NCI-H774 (cell line): Measurements from ENCODE around the gene PGM3.

Experiments used
- DNase-seq: peaks from one replicate; lab custom pipeline; 2025; lab: John Stamatoyannopoulos, UW

Gene PGM3

DNA sequence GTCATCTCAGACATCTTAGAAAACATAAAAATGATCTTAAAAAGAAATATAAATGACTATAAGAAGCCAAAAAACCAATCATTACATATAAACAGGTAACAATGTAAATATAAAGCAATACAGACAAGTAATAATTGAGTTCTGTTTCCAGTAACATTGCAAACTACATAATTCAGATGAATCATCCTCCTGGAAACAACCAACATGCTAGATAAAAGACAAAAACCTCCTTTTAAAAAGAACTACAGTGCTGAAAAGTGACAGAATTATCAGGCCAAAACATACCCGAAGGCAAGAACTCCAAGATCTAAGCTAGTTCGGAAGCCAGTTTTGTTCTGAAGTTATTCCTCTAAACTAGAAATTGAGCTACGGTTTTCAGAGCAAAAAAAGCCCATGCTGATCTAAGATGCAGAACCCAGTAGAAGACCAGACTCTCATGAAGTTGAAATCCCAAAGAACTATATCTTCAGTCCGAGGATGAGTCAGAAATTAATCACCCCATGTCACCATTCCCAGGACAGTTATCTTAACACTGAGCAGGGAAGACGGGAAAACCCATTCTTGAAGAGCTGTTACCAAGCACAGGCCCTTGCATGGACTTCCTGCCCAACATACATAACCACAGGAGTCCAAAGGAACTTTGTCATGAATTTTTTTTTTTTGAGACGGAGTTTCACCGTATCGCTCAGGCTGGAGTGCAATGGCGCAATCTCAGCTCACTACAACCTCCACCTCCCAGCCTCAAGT, 9.8 kb downstream of the PGM3 start:
- no peak for DNase-seq

DNA sequence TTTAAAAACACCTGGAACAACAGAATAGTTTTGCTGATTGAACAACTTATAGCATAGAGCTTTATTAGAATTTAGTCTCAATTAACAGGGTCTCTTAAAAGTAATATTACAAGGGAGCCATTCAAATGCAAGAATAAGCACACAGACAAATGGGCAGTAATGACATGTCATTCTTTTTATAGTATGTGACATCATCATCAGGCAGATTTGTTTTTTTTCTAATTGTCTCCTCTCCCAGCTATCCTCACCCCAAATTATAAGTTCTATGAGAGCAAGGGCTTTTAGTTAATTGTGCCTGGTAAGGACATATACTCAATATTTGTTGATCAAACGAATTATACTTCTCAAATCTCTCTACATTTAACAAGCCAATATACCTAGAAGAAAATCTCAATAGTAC, 11.0 kb downstream of the PGM3 start:
- DNase-seq: no peak

DNA sequence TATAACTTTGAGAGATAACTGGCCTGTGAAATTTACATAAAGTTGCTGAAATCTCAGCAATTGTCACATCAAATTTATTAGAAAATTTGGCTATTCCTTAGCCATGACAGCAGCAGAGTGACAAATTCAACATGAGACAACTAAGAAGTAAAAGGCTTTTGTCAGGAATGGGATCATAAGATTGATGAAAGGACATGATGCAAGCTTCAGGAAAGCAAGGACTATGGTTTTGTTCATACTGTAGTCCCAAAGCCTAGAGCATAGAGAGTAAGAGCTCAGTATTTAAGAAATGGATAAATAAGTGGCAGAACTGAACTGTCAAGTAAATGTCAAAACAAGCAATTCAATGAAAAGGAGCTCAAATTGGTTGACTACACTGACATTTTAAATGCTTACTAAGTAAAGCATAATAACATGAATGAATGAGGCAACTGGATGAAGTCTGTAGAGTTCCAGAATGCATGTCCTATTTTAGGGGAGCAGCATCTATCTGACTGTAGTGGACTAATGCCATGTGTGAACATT, 12.6 kb downstream of the PGM3 start:
- no peak for DNase-seq

DNA sequence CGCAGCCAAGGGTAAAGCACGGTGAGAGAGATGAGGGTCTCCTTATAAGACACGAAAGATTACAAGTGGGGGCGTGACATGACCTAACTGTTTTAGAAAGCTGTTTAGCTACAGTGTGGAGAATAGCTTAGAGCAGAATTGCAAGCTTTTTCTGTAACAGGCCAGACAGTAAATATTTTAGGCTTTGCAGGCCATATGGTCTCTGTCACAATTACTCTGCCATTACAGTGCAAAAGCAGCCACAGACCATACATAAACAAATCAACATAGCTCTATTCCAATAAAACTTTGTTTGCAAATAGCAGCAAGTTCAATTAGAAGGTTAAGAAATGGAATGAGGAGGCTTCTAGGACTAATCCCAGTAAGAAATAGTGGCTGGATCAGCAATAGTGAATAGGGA, 16.8 kb downstream of the PGM3 start:
- no peak for DNase-seq

DNA sequence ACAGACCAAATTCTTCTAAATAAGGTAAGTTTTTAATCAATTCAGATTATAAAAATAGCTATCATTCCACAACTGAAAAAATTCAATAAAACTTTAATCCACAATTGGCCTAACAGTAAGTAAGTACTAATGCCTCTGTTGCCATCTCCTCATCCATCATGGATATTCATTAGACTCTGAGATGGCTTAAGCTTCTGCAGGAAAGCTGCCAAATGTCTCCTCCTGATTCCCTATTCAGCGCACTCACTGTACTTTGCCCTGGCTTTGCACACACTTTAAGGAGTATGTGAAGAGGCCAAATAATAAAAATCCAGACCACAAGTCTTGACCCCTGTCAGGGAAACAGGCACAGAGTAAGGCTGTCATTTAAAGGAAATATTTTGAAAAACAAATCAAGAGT, 23.6 kb downstream of the PGM3 start:
- no peak for DNase-seq

DNA sequence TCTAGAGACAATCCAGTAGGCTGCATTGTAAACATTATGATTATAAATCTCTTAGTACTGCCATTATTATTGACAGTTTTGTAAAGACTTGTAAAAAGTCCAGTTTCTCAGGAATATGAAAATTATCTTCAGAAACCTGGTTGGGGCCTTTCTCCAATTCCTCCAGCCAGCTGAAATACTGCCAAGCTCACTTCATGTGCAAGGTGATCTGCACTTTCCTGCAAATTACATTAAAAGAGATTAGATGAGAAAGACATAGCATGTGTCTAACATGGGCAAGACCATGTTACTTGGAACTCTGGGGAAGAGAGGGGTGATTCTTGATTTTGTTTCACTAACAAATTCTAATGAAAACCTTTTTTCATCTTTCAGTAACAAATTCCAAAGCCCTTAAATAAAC, 24.0 kb downstream of the PGM3 start:
- no peak for DNase-seq

DNA sequence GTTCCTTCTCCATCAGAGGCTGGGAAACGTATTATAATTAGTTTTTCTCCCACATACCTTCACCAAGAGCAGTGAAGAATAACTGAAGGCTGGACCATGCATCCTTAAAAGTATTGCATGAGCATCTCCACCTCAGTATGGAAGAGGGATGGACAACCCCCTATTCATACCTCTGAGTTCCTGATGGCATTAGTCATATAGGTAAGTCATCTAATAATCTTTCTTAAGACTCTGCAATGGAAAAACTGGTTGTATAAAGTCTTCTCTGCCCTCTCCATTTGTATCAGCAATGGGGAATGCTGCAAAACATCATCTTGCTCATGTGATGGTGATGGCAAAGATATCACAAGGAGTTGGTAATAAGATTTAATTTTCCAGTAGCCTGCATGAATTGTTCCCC, 24.5 kb downstream of the PGM3 start:
- no peak for DNase-seq

DNA sequence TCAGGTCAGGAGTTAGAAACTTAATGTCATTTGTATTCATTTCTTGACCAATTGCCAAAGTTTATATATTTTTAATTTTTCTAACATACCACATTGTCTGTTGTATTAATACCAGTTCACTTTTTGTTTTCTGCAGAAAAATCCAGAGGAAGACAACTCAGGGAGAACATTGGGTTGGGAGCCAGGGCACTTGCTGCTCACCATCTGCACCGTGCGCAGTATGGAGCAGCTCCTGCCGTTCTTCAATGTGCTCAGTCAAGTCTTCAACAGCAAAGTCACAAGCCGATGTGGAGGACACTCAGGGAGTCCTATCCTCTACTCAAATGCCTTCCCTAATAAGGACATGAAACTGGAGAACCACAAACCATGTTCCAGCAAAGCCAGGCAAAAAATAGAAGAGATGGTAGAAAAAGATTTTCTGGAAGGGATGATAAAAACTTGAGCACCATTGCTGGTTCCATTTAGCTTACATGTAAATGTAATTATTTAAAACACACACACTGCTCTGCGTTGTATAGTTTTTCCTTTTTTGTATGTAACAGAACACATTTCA, 25.3 kb downstream of the PGM3 start:
- no peak for DNase-seq

DNA sequence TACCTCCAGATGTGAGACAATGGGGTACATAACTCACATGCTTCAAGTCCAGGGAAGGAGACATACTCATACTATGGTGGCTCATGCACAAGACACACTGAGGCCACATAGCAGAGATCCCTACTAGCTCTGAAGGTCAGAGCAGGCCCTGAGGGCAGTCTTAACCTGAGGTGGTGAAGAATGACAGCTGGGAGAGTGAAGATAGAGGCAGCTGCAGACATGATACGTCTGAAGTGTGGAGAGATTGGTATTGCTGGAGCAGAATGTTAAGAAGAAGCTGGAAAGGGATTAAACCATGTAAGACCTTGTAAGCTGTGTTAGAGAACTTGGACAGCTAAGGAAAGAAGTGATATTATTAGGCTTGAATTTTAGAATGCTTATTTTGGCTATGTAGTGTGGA, 32.9 kb downstream of the PGM3 start:
- no peak for DNase-seq

DNA sequence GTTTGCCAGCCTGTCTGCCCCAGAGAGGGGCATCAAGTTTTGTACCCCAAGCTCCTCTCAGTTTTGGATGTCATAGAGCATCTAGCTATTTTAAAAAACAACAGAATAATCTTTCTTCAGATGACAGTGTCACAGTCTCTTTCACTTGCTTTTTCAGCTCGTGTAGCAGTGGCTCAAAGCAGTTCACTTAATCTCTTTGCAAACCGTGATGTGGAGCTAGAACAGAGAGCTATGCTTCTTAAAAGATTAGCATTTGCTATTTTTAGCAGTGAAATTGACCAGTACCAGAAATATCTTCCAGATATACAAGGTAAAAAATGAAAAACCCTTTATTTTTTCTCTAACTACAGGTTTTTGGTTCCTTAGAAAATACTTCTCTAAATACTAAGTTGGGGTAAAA, 37.3 kb downstream of the PGM3 start:
- no peak for DNase-seq

DNA sequence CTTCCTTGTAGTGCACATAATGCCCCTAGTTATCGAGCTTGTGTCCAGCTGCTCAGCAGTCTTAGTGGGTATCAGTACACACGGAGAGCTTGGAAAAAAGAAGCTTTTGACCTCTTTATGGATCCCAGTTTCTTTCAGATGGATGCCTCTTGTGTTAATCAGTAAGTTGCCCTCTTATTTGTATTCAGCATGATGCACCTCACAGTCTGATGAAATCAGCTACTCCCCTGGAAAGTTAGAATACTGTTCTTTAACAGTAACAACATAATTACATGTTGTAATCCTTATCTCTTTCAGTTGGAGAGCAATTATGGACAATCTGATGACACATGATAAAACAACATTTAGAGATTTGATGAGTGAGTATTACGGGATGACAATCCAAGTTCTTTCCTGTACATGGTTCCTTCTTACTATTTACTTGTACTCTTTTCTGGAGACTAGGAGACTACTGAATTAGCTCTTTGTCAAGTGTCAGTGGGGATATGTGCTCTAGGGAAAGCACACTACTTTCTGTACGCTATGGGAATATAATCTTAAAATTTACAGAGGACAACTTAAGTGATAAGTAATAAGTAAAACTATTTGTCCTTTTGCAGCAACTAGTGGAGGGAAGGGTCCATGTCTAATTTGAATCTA, 39.1 kb downstream of the PGM3 start:
- no peak for DNase-seq

DNA sequence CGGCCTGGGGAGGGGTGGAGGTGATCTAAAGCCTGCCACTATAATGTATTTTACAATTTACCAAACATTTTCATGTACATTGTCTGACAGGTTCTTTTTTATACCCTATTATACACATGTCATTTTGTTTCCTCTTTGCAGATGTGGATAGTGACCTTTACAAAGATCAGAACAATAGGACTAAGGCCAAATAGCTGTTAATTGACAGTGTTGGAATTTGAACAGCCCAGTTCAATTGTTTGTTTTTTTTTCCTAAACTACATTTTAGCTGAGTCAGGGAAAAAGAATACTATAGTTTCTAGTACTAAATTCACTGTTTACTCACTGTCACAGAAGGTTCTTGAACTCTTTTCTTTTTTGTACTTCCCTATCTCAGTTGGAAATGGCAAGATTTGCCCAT, 40.2 kb downstream of the PGM3 start:
- DNase-seq: no peak

DNA sequence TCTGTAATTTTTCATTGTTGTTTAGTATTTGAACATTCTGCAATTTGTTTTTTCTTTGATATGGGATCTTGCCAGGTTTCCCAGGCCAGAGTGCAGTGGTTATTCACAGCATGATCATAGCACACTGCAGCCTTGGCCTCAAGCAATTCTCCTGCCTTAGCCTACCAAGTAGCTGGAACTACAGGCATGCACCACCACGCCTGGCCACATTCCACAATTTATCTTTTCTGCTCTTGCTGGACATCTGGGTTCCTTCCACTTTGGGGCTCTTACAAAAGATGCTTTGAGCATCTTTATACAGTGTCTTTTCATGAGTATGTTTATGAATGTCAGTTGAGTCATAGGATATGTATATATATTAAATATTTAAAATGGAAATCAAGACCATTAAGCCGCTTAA, 42.0 kb downstream of the PGM3 start:
- no peak for DNase-seq

DNA sequence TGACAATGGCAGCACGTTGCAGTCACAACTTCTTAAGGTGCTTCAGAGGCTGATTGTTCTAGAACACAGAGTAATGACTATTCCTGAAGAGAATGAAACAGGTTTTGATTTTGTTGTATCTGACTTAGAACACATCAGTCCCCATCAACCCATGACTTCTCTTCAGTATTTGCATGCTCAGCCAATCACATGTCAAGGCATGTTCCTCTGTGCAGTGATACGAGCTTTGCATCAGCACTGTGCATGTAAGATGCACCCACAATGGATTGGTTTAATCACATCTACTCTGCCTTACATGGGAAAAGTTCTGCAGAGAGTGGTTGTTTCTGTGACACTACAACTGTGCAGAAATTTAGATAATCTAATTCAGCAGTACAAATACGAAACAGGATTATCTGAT, 54.3 kb downstream of the PGM3 start:
- no peak for DNase-seq

DNA sequence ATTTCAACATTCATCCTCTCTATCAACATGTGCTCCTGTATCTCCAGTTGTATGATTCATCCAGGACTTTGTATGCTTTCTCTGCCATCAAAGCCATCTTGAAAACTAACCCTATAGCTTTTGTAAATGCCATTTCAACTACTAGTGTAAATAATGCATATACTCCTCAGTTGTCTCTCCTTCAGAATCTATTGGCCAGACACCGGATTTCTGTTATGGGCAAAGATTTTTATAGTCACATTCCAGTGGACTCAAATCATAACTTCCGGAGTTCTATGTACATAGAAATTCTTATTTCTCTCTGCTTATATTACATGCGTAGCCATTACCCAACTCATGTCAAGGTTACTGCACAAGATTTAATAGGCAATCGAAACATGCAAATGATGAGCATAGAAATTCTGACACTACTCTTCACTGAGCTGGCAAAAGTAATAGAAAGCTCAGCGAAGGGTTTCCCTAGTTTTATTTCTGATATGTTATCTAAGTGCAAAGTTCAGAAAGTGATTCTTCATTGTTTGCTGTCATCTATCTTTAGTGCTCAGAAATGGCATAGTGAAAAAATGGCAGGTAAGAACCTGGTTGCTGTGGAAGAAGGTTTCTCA, 54.8 kb downstream of the PGM3 start:
- no peak for DNase-seq

DNA sequence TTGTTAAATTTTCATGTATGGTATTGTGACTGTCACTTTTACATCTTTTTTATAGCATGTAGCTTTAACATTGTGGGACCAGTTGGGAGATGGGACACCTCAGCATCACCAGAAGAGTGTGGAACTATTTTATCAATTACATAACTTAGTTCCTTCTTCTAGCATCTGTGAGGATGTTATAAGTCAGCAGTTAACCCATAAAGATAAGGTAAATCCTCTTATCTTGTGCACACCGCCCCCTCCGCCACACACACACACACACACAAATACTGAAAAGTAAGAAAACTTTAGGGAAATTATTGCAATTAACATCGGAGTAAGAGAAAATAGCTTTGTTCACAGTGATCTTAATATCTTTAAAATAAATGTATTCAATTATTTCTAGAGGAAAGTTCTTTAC, 60.9 kb downstream of the PGM3 start:
- DNase-seq: no peak

DNA sequence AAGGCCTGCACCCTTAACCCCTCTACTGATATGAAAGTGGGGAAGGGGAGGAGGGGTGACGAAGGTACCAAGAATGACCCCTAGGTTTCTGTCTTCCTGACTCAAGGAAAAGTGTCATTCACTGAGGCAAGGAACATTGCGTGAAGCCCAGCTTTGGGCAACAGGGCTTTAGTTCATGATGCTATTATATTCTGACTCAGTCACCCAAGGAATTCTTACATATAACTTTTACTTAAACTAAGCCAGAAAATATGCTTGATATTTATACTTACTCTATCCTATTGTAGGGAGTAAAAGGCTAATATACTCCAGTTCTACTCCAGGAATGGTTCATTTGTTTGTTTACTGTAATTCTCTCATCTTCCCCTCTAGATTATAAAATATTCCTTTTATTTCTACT, 65.1 kb downstream of the PGM3 start:
- no peak for DNase-seq

DNA sequence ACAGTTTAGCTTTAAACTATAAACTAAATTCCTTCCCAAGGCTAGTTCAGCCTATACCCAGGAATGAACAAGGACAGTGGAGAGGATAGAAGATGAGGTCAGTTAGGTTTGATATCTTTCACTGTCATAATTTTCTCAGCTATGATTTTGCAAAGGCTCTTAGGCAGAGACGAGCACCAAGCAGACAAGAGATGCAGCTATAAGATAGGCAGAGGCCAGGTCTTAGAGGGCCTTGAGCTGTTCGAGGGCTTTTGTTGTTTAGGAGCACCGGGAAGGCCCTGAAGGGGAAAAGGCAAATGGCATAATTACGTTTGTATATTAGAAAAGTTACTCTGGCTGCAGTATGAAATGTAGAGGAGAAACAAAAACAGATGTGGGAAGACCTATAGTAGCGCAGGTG, 65.8 kb downstream of the PGM3 start:
- no peak for DNase-seq

DNA sequence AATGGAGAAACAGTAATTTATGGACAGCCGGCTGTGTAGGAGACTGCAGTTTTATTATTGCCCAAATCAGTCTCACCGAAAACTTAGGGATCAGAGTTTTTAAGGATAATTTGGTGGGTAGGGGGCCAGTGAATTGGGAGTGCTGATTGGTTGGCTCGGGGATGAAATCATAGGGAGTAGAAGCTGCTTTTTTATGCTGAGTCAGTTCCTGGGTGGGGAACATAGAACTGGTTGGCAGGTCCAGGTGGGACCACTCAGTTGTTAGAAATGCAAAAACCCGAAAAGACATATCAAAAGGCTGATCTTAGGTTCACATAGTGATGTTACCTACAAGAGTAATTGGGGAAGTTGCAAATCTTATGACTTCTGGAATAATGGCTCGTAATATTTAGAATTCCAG, 66.3 kb downstream of the PGM3 start:
- no peak for DNase-seq

DNA sequence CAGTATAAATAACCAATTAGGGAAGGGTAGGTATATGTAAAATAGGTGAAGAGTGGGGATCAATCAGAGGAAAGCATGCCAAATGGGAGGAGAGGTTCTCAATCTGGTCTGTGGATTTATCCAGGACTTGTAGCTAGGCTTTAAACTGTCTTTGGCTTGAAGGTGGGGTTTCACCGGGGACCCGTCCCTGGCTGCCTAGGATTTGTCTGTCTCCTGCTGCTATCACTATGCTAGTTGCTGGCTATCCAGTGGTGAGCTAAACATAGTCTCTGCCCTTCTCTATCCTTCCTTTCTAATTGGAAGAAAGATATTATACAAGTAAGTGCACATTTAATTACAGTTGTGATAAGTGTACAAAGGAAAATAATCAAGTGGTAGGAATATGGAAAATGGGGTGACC, 66.8 kb downstream of the PGM3 start:
- no peak for DNase-seq

DNA sequence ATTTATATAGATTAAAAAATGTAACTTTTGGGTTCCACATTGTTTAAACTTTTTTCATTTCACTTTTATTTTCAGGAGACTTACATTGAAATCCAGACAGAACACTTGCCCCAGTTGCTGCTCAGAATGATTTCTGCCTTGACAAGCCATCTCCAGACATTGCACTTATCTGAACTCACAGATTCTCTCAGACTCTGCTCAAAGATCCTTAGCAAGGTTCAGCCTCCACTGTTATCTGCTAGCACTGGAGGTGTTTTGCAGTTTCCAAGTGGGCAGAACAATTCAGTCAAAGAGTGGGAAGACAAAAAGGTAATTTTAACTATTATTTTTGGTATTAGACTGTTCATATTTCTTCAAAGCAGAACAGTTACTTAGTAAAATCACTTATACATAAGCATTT, 67.6 kb downstream of the PGM3 start:
- no peak for DNase-seq

DNA sequence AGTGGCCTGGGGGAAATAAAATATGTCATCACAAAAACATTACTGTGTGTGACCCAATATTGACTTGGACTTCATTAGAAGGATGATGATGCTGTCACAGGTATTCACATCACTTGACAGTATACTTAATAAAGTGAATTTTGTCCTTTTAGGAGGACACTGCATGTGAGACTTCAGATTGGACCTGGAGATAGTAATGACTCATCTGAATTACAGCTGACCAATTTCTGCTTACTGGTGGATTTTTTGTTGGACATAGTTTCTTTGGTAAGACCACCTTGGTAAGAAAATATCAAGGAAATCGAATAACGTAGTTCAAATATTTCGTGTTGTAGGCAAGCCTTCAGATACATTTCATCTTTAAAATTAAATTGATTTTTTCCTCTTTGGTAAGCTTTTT, 68.5 kb downstream of the PGM3 start:
- DNase-seq: no peak

DNA sequence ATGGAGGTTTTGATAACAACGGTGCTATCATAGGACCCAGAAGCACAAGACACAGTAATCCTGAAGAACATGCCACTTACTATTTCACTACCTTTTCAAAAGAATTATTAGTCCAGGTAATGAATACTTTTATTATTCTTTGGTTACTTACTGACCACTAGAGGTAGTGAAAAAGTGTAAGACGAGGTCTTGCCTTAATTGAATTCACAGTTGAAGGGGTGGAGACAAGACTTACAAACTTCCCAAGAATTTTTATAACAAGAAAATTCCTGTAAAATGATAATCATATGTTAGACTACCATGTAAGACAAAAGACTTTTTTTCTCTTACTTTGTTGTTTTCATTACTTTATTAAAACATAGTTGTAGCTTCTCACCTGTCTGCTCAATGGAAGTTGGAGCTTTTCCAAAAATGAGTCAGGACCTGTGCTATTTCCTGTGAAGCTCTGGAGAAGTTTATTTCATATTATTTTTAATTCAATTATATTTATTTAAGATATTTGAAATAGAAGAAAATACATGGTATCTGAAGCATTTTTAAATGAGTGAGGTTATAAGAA, 73.2 kb downstream of the PGM3 start:
- DNase-seq: no peak
